K562 (cell line): ENCODE data around the gene SLC36A2. TPM values are rescaled to one million over a fixed set of nuclear protein-coding genes. Genes with fewer than 3 reads are reported as not detected.

ENCODE experiments used
- DEAF1 ChIP-seq: fragments of 450-650 bp; formaldehyde crosslinking; IDR thresholded peaks from 2 replicates; pipeline ENCODE4 v1.4.0; 2020; ENCODE audit warnings: mild to moderate bottlenecking, moderate library complexity
- ELF4 ChIP-seq: fragments of 450-650 bp; formaldehyde crosslinking; IDR thresholded peaks from 2 replicates; pipeline ENCODE4 v1.4.0; 2022; ENCODE audit warnings: missing genetic modification characterization
- FOXJ3 ChIP-seq: sonication (generic); formaldehyde crosslinking; IDR thresholded peaks from 2 replicates; pipeline ENCODE4 v1.4.0; 2020; ENCODE audit warnings: mild to moderate bottlenecking, missing genetic modification reagents
- HCFC1 ChIP-seq: IDR thresholded peaks from 2 replicates; pipeline ENCODE4 v1.6.1; 2012; ENCODE audit warnings: low read depth, low read length, improper control_type of control experiment
- HMBOX1 ChIP-seq: sonication (generic); IDR thresholded peaks from 2 replicates; pipeline ENCODE4 v1.6.1; 2016
- MCM3 ChIP-seq: fragments of 450-650 bp; IDR thresholded peaks from 2 replicates; pipeline ENCODE4 v1.6.1; 2016
- NFRKB ChIP-seq: fragments of 450-650 bp; IDR thresholded peaks from 2 replicates; pipeline ENCODE4 v1.6.1; 2016; ENCODE audit warnings: low read depth
- NFXL1 ChIP-seq: fragments of 450-650 bp; formaldehyde crosslinking; IDR thresholded peaks from 2 replicates; pipeline ENCODE4 v1.4.0; 2021; ENCODE audit warnings: mild to moderate bottlenecking
- PCBP2 ChIP-seq: fragments of 200-400 bp; formaldehyde crosslinking; IDR thresholded peaks from 2 replicates; pipeline ENCODE4 v1.6.1; 2018; ENCODE audit warnings: low read length, low read depth, mild to moderate bottlenecking, moderate library complexity; ENCODE audit not compliant: poor library complexity, severe bottlenecking
- PRMT5 ChIP-seq: sonication (generic); formaldehyde crosslinking; IDR thresholded peaks from 2 replicates; pipeline ENCODE4 v1.5.0; 2020; ENCODE audit warnings: missing genetic modification reagents
- RB1 ChIP-seq: fragments of 450-650 bp; IDR thresholded peaks from 2 replicates; pipeline ENCODE4 v1.6.1; 2017; ENCODE audit warnings: low read depth, mild to moderate bottlenecking
- RBM39 ChIP-seq: fragments of 200-400 bp; formaldehyde crosslinking; optimal IDR thresholded peaks from 2 replicates; pipeline ENCODE3; 2018; ENCODE audit warnings: low read depth, low read length
- RCOR1 ChIP-seq, 2 experiments: IDR thresholded peaks; 2 replicates each; pipeline ENCODE4 v1.6.1; 2012; ENCODE audit warnings: low read depth in 2 of 2, low read length in 2 of 2, borderline replicate concordance in 1 of 2, improper control_type of control experiment in 1 of 2
- REST ChIP-seq, 2 experiments: fragments of 450-650 bp; formaldehyde crosslinking in 1 of 2; IDR thresholded peaks; 2 replicates each; pipeline versions ENCODE4 v1.4.0 to v1.6.1; 2014 to 2020; ENCODE audit warnings: mild to moderate bottlenecking in 2 of 2, borderline replicate concordance in 1 of 2, low read depth in 1 of 2
- SMC3 ChIP-seq: conservative IDR thresholded peaks from 2 replicates; pipeline ENCODE4 v1.6.1; 2011; ENCODE audit warnings: low read depth, low read length, improper control_type of control experiment; ENCODE audit not compliant: insufficient read depth
- SRSF9 ChIP-seq: fragments of 200-400 bp; formaldehyde crosslinking; IDR thresholded peaks from 2 replicates; pipeline ENCODE4 v1.6.1; 2017; ENCODE audit warnings: low read depth, low read length, borderline replicate concordance
- ZNF165 ChIP-seq: fragments of 250-450 bp; sonication (Bioruptor Pico); IDR thresholded peaks from 2 replicates; pipeline ENCODE4 v1.4.0; 2020; ENCODE audit warnings: borderline replicate concordance
- ZNF830 ChIP-seq: fragments of 250-450 bp; sonication (Bioruptor Pico); IDR thresholded peaks from 2 replicates; pipeline ENCODE4 v1.5.0; 2021; ENCODE audit warnings: mild to moderate bottlenecking
- polyA plus RNA-seq, 8 experiments: library from polyadenylated mRNA; depleted of rRNA in 4 of 8; stranded (reverse) in 5 of 8; unstranded in 3 of 8; fragments of >200 nt; fragmentation: Nextera tagmentation in 2 of 8; fragmentation: Illumina TruSeq in 1 of 8; extraction: Ambion mirVana in 2 of 8; extraction: Trizol in 1 of 8; gene quantifications; 2 replicates each; pipeline versions ENCODE4 v1.2.1 to v1.2.3, GENCODE V29; 2011 to 2014; ENCODE audit warnings: inconsistent platforms in 1 of 8, missing spikeins in 1 of 8
- total RNA-seq, 7 experiments: library from RNA; depleted of rRNA in 6 of 7; stranded (reverse); fragments of >200 nt in 6 of 7; fragmentation: Illumina TruSeq in 2 of 7; extraction: Trizol in 2 of 7; gene quantifications; 2 replicates each; pipeline versions ENCODE4 v1.2.1 to v1.2.3, GENCODE V29; 2011 to 2021; ENCODE audit warnings: low replicate concordance in 1 of 7

Gene SLC36A2
- total and polyA plus RNA-seq, 9 of the 15 experiments (the other 6 are each of a cell fraction or from before 2014, with no cell fraction given), result not detected

GRCh38 chr5:151315998-151316597 lies 31.3 kb downstream of the SLC36A2 start (continued):
- TF ChIP-seq REST (IDR thresholded peaks at IDR 0.05; ENCODE audit: borderline replicate concordance) (peak; percentile 65), REST (CRISPR knock-in tag; IDR thresholded peaks at IDR 0.05; ENCODE audit: low read depth) (no peak), HMBOX1 (no peak), HCFC1 (no peak), NFXL1 (CRISPR knock-in tag) (no peak), MCM3 (no peak), RCOR1 (IDR thresholded peaks at IDR 0.05; ENCODE audit: borderline replicate concordance in 1 of 2, low read depth in 2 of 2, low read length in 2 of 2) (peak in 1 of 2 experiments; percentile 33; a peak in 1 of 4 replicates), ZNF165 (CRISPR knock-in tag) (no peak), PRMT5 (CRISPR knock-in tag) (no peak), SMC3 (peak; percentile 66), PCBP2 (no peak), FOXJ3 (CRISPR knock-in tag) (no peak), NFRKB (no peak), ZNF830 (no peak), SRSF9 (no peak), RB1 (0 out of 2 replicates have a peak, but pooled peaks have one; percentile 49), DEAF1 (CRISPR knock-in tag) (peak; percentile 63), RBM39 (no peak), ELF4 (CRISPR knock-in tag) (no peak)
